A549 (cell line): ENCODE data around the gene UCP3.

ENCODE experiments used
- RAD21 ChIP-seq, 2 experiments: fragments of >200 bp in 1 of 2; sonication (Bioruptor Twin) in 1 of 2; formaldehyde crosslinking in 1 of 2; IDR thresholded peaks in 1 of 2; conservative IDR thresholded peaks in 1 of 2; 2 replicates in 1 of 2; 3 replicates in 1 of 2; pipeline ENCODE4 v1.6.1; 2012 to 2018; ENCODE audit warnings: inconsistent platforms in 1 of 2
- RCOR1 ChIP-seq: fragments of 150-350 bp; IDR thresholded peaks from 2 replicates; pipeline ENCODE4 v1.6.1; 2014; ENCODE audit warnings: antibody characterized with exemption, low read length, low read depth
- TFCP2L1 ChIP-seq: fragments of 250-450 bp; sonication (Bioruptor Pico); IDR thresholded peaks from 2 replicates; pipeline ENCODE4 v1.5.0; 2021; ENCODE audit warnings: mild to moderate bottlenecking
- TF ChIP-seq, protein P1 (sequence below): fragments of >200 bp; sonication (Bioruptor Twin); formaldehyde crosslinking; IDR thresholded peaks from 3 replicates; pipeline ENCODE4 v1.5.1; 2016
- TF ChIP-seq, protein P2 (sequence below): IDR thresholded peaks from 2 replicates; pipeline ENCODE4 v1.6.1; 2012; ENCODE audit warnings: low read depth, borderline replicate concordance

DNA sequence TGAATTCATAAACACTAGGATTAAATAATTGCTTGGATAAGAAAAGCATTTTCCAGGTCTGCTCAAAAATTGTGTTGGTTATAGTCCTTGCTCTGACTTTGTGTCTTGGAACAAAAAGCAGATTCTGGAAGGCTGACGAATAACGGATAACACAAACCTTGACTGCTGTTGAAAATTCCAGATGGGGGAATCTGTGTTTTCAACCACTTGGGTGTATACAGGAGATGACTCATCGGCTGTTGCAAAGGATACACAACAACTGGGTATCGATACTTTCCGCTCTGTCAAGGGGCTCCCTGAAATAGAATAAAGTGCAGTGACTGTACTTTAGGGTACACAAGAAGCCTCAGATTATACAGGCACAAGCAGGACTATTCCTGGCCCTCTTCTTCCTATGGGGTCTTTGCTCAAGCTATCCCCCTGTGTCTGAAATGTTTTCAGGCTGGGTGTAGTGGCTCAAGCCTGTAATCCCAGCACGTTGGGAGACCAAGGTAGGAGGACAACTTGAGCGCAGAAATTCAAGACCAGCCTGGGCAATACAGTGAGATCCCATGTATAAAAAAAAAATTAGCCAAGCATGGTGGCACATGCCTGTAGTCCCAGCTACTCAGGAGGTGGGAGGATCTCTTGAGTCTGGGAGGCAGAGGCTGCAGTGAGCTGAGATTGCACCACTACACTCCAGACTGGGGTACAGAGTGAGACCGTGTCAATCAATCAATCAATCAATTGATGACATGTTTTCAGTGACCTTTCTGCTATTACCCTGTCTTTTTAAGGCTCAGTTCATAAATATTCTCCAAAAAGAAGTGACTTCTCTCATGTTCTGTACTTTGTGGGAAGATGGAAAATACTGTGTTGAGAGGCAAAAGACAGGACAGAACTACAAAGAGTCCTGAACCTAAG, 48.6 kb upstream of the UCP3 start:
- no peak for TF ChIP-seq RCOR1
- TF ChIP-seq, protein P1, sequence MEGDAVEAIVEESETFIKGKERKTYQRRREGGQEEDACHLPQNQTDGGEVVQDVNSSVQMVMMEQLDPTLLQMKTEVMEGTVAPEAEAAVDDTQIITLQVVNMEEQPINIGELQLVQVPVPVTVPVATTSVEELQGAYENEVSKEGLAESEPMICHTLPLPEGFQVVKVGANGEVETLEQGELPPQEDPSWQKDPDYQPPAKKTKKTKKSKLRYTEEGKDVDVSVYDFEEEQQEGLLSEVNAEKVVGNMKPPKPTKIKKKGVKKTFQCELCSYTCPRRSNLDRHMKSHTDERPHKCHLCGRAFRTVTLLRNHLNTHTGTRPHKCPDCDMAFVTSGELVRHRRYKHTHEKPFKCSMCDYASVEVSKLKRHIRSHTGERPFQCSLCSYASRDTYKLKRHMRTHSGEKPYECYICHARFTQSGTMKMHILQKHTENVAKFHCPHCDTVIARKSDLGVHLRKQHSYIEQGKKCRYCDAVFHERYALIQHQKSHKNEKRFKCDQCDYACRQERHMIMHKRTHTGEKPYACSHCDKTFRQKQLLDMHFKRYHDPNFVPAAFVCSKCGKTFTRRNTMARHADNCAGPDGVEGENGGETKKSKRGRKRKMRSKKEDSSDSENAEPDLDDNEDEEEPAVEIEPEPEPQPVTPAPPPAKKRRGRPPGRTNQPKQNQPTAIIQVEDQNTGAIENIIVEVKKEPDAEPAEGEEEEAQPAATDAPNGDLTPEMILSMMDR = no peak
- no peak for TF ChIP-seq RAD21 (conservative IDR thresholded peaks at IDR 0.05 in 1 of 2, IDR thresholded peaks at IDR 0.05 in 1 of 2)
- TF ChIP-seq TFCP2L1 (CRISPR knock-in tag) = no peak
- TF ChIP-seq, protein P2, sequence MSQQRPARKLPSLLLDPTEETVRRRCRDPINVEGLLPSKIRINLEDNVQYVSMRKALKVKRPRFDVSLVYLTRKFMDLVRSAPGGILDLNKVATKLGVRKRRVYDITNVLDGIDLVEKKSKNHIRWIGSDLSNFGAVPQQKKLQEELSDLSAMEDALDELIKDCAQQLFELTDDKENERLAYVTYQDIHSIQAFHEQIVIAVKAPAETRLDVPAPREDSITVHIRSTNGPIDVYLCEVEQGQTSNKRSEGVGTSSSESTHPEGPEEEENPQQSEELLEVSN = no peak
